Measurements from ENCODE around the gene KCNK10. TPM values are rescaled to one million over a fixed set of nuclear protein-coding genes. Genes with fewer than 3 reads are reported as not detected.

The KCNK10 gene
- total RNA-seq, 4 donors from 2014 or later, result 0.10 to 0.38 TPM; not detected in 2

DNA sequence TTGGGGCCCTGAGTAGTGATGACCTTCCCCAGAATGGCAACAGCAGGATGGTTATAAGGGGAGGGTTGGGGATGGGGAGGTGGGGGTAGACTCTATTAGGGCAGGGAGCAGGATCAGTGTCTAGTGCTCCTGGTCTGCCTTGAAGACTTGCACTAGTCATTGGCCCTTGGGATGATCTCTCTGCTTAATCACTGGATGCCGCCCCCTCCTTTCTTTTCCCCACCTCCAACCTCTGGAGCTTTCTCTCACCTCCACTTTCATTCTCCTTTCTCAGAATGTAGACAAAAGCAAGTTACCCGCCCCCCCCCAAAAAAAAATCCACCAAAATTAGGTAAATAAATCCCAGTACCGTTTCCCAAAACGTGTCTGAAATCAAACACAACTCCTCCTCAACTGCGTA, 2.8 kb upstream of the KCNK10 start:
- intact Hi-C loops (cut with DNase I), result no loop called here
- H3K4me3 ChIP-seq (replicated peaks in 1 of 3), result no peak overlapping the region
- no peak overlapping the region for H3K27ac ChIP-seq
- TF ChIP-seq, protein P1, sequence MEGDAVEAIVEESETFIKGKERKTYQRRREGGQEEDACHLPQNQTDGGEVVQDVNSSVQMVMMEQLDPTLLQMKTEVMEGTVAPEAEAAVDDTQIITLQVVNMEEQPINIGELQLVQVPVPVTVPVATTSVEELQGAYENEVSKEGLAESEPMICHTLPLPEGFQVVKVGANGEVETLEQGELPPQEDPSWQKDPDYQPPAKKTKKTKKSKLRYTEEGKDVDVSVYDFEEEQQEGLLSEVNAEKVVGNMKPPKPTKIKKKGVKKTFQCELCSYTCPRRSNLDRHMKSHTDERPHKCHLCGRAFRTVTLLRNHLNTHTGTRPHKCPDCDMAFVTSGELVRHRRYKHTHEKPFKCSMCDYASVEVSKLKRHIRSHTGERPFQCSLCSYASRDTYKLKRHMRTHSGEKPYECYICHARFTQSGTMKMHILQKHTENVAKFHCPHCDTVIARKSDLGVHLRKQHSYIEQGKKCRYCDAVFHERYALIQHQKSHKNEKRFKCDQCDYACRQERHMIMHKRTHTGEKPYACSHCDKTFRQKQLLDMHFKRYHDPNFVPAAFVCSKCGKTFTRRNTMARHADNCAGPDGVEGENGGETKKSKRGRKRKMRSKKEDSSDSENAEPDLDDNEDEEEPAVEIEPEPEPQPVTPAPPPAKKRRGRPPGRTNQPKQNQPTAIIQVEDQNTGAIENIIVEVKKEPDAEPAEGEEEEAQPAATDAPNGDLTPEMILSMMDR (IDR thresholded peaks at IDR 0.05), result no peak
- TF ChIP-seq POLR2A (IDR thresholded peaks at IDR 0.05), result no peak
- H3K36me3 ChIP-seq, result no peaks in the 10 kb centered on the region
- H3K27me3 ChIP-seq, result no peaks in the 10 kb centered on the region
- H3K4me1 ChIP-seq, result peaks cover 0 to 20% of the 10 kb centered on the region in 2 donors
- WGBS, 2 donors, result 6 to 9% methylated on average over 5 of the region's 5 CpGs
- no peaks in the 10 kb centered on the region for H3K9me3 ChIP-seq
- no peak for DNase-seq

DNA sequence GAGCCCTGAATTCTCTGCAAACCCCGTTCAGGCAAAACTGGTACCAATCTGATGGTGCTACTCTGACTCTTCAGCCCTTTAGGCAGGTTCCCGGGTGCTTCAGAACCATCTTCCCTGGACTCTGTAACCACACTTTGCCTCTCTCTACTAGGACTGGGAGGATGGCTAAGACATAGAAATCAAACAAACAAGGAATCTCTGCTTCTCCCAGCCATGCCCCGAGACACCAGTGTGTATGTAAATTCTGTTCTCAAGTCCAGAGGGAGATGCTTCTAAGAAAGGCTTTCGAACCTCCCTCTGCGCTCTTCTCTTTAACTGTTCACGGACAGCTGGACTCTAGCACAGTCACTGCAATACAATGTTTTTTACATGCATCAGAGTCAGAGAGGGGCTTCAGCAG, 1.9 kb upstream of the KCNK10 start:
- no peak for TF ChIP-seq POLR2A (IDR thresholded peaks at IDR 0.05)
- TF ChIP-seq, protein P1 (IDR thresholded peaks at IDR 0.05), result no peak
- no peaks in the 10 kb centered on the region for H3K27me3 ChIP-seq

DNA sequence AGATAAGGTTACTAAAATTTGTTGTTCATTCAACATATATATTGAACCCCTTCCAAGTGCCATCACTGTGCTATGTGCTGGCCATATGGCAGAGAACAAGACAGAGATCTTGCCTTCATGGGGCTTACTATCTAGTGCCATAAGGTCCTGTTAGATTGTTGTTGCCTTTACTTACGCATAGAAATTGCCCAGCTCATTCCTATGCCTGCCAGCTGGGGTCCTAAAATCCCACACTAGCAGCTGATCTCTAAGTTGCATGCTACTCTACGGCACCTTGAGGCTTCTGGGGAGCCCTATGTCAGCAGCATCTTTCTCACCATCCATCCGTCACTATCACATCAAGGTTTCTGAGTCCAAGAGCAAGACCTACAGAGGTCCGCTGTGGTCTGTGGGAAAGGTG, 1.4 kb upstream of the KCNK10 start:
- WGBS, 2 donors, result 46 to 65% methylated on average over 3 of the region's 4 CpGs
- intact Hi-C loops (cut with DNase I), result no loop called here
- TF ChIP-seq POLR2A (IDR thresholded peaks at IDR 0.05), result no peak
- TF ChIP-seq, protein P1 (IDR thresholded peaks at IDR 0.05), result no peak
- no peak for DNase-seq
- peaks cover 0 to 20% of the 10 kb centered on the region in 2 donors for H3K4me1 ChIP-seq
- no peaks in the 10 kb centered on the region for H3K27me3 ChIP-seq
- no peak overlapping the region for H3K4me3 ChIP-seq (replicated peaks in 1 of 3)
- no peaks in the 10 kb centered on the region for H3K9me3 ChIP-seq
- no peaks in the 10 kb centered on the region for H3K36me3 ChIP-seq
- H3K27ac ChIP-seq, result no peak overlapping the region

More for the DNA sequence above, 1.9 kb upstream of the KCNK10 start:
- Histone ChIP-seq H3K36me3 (no peaks in the 10 kb centered on the region), H3K4me1 (peaks cover 0 to 20% of the 10 kb centered on the region in 2 donors), H3K4me3 (replicated peaks in 1 of 3) (no peak overlapping the region), H3K9me3 (no peaks in the 10 kb centered on the region), H3K27ac (no peak overlapping the region)
- WGBS, 2 donors, result 57% methylated on average over 6 of the region's 6 CpGs
- intact Hi-C loops (cut with DNase I), result no loop called here
- DNase-seq, result no peak

DNA sequence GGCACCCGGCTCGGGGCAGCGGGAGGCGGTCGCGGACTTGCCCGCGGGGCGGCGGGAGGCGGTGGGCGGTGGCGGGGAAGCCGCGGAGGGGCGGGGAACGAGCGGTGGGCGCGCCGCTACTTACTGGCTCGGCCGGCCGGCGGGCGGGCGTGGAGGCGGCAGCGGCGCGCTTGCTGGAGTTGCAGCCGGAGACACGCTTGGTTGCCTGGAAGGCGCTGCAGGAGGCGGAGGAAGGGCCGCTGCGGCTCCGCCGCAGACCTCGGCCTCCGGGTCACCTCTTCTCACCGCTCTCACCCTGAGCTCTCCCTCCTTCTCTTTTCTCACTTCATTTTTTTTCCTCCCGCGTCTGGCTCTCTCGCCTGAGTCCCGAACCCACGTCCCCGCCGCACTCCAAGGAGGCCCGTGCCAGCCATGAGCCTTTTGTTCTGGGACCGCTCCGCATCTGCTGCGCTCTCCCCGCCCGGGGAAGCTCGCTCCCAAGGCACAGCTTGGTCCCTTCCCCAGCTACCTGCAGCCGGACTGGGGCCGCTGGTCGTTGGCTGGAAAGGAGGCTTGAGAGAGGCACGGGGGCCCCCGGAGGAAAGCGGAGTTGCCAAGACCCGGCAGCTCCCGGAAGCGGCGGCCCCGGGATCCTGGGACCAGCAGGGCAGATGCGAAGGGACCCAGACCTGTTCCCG, 592 bp upstream of the KCNK10 start:
- no peak overlapping the region for H3K27ac ChIP-seq
- H3K27me3 ChIP-seq, result no peaks in the 10 kb centered on the region
- DNase-seq, result peak; percentile 42 to 45
- 1 to 2% methylated on average over 25 to 44 of the region's 69 CpGs for WGBS, 2 donors
- intact Hi-C loops (cut with DNase I), result no loop called here
- H3K36me3 ChIP-seq, result no peaks in the 10 kb centered on the region
- no peak for TF ChIP-seq POLR2A (IDR thresholded peaks at IDR 0.05)
- TF ChIP-seq, protein P1 (IDR thresholded peaks at IDR 0.05), result no peak
- no peaks in the 10 kb centered on the region for H3K9me3 ChIP-seq
- peaks cover 0 to 20% of the 10 kb centered on the region in 2 donors for H3K4me1 ChIP-seq
- peak overlapping the region in 1 of 3 donors; percentile 21 for H3K4me3 ChIP-seq (replicated peaks in 1 of 3)

DNA sequence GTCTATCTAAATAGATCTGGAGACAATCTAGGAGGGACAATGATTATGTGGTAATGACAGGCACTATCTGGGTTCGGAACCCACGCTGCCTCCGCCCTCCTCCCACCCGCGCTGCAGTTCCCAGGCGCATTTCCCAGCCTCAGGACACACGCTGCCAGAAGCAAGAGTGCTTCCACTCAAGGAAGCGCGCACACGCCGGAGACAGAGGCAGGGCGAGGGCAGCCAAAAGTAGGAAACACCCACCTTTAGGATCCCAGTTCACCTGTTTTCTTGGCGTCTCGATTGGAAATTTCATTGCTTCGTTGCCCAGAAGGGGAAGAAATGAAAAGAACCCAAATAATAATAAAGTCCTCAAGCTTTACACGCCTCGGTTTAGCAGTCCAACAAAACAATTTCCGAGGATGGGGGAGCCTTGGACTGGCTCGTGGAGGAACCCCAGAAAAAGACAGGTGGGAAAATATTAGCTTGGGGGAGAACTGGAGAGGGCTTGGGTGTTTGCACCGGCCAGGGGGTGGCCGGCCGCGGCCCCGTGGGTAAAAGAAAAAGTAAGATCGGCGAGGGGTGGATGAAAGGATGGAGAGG, 474 bp downstream of the KCNK10 start:
- TF ChIP-seq, protein P1 (IDR thresholded peaks at IDR 0.05), result no peak
- TF ChIP-seq POLR2A (IDR thresholded peaks at IDR 0.05), result no peak
- DNase-seq, result no peak
- 2 to 4% methylated on average over 26 of the region's 26 CpGs for WGBS, 2 donors
- Histone ChIP-seq H3K4me1 (peaks cover 0 to 20% of the 10 kb centered on the region in 2 donors), H3K4me3 (replicated peaks in 1 of 3) (no peak overlapping the region), H3K27ac (no peak overlapping the region), H3K27me3 (no peaks in the 10 kb centered on the region), H3K36me3 (no peaks in the 10 kb centered on the region), H3K9me3 (no peaks in the 10 kb centered on the region)
- intact Hi-C loops (cut with DNase I), result no loop called here
